ENCODE results near the gene HSPA12A.

Gene HSPA12A

GRCh38 chr10:116742367-116743265 lies at the start of gene HSPA12A:
TSS of gene HSPA12A (minus strand) at chr10:116742566. CDS start at chr10:116742469, 97 bp downstream.
- DNase-seq (ENCODE audit: low read depth): no peak

- DNase-seq (ENCODE audit: low read depth): no peak
Observed at GRCh38 chr10:116791241-116791640, 48.9 kb upstream of the HSPA12A start.

- DNase-seq (ENCODE audit: low read depth): peak; percentile 60
Observed at GRCh38 chr10:116787893-116788665, 45.7 kb upstream of the HSPA12A start.

- DNase-seq (ENCODE audit: low read depth): no peak
Observed at GRCh38 chr10:116787053-116787659, 44.8 kb upstream of the HSPA12A start.

GRCh38 chr10:116785867-116786266 lies 43.5 kb upstream of the HSPA12A start:
- DNase-seq (ENCODE audit: low read depth): no peak

GRCh38 chr10:116785282-116785681 lies 42.9 kb upstream of the HSPA12A start:
- DNase-seq (ENCODE audit: low read depth): no peak

- no peak for DNase-seq (ENCODE audit: low read depth)
Observed at GRCh38 chr10:116784651-116785050, 42.3 kb upstream of the HSPA12A start.

- DNase-seq (ENCODE audit: low read depth): no peak
Observed at GRCh38 chr10:116784035-116784434, 41.7 kb upstream of the HSPA12A start.

GRCh38 chr10:116783011-116783655 lies 40.8 kb upstream of the HSPA12A start:
- no peak for DNase-seq (ENCODE audit: low read depth)

- no peak for DNase-seq (ENCODE audit: low read depth)
Observed at GRCh38 chr10:116781370-116781884, 39.1 kb upstream of the HSPA12A start.

GRCh38 chr10:116780691-116781205 lies 38.4 kb upstream of the HSPA12A start:
- DNase-seq (ENCODE audit: low read depth): no peak

- DNase-seq (ENCODE audit: low read depth): no peak
Observed at GRCh38 chr10:116779076-116779687, 36.8 kb upstream of the HSPA12A start.

- no peak for DNase-seq (ENCODE audit: low read depth)
Observed at GRCh38 chr10:116777006-116777405, 34.6 kb upstream of the HSPA12A start.

GRCh38 chr10:116775488-116776400 lies 33.4 kb upstream of the HSPA12A start:
- no peak for DNase-seq (ENCODE audit: low read depth)

GRCh38 chr10:116774728-116775151 lies 32.4 kb upstream of the HSPA12A start:
- DNase-seq (ENCODE audit: low read depth): no peak

- no peak for DNase-seq (ENCODE audit: low read depth)
Observed at GRCh38 chr10:116772909-116773705, 30.7 kb upstream of the HSPA12A start.

GRCh38 chr10:116771959-116772585 lies 29.7 kb upstream of the HSPA12A start:
- DNase-seq (ENCODE audit: low read depth): no peak

GRCh38 chr10:116771101-116771958 lies 29.0 kb upstream of the HSPA12A start:
- DNase-seq (ENCODE audit: low read depth): no peak
